Upper lobe of left lung (tissue), 6 donors: Measurements from ENCODE around the gene LNPK. TPM values are rescaled to one million over a fixed set of nuclear protein-coding genes. Genes with fewer than 3 reads are reported as not detected.

Source experiments
- ATAC-seq, 2 donors: fragments of 200-7000 bp; cut with Tn5 transposase; one replicate each; pipeline ENCODE4 v1.9.1; 2022; ENCODE audit warnings: mild to moderate bottlenecking in 2 of 2, moderate library complexity in 2 of 2; ENCODE audit not compliant: low FRiP score in 2 of 2
- DNase-seq, 2 donors: peaks; one replicate each; pipeline ENCODE4 v3.0.0-alpha.2; 2019 to 2020
- H3K27ac ChIP-seq, 4 donors: fragments of 200-600 bp; sonication (generic); one replicate each; pipeline ENCODE4 v1.5.1; 2016 to 2019
- H3K27me3 ChIP-seq, 4 donors: fragments of 200-600 bp; sonication (generic); one replicate each; pipeline ENCODE4 v1.5.1; 2017 to 2019
- H3K36me3 ChIP-seq, 4 donors: fragments of 200-600 bp; sonication (generic); one replicate each; pipeline ENCODE4 v1.5.1; 2016 to 2019
- H3K4me1 ChIP-seq, 4 donors: fragments of 200-600 bp; sonication (generic); one replicate each; pipeline ENCODE4 v1.5.1; 2018 to 2019
- H3K4me3 ChIP-seq, 4 donors: fragments of 200-600 bp; sonication (generic); one replicate each; pipeline ENCODE4 v1.5.1; 2017 to 2019; ENCODE audit warnings: mild to moderate bottlenecking in 2 of 4, moderate library complexity in 1 of 4
- H3K9me3 ChIP-seq, 4 donors: fragments of 200-600 bp; sonication (generic); one replicate each; pipeline ENCODE4 v1.5.1; 2018 to 2019
- EP300 ChIP-seq, 4 donors: sonication (generic); formaldehyde crosslinking; IDR thresholded peaks; one replicate each; pipeline ENCODE4 v1.5.1; 2017; ENCODE audit warnings: antibody characterized with exemption in 4 of 4, control low read depth in 2 of 4
- POLR2A ChIP-seq, 4 donors: fragments of 450-650 bp; IDR thresholded peaks; one replicate each; pipeline ENCODE4 v1.5.1; 2016 to 2017; ENCODE audit warnings: antibody characterized with exemption in 4 of 4, mild to moderate bottlenecking in 2 of 4
- POLR2AphosphoS5 ChIP-seq, 2 donors: sonication (generic); formaldehyde crosslinking; IDR thresholded peaks; one replicate each; pipeline ENCODE4 v1.5.1; 2017; ENCODE audit warnings: antibody characterized with exemption in 2 of 2
- WGBS, 2 donors: methylation state at CpG; one replicate each; pipeline ENCODE4 v1.1.5; 2017 to 2018; 5-methylcytosine and 5-hydroxymethylcytosine counted together
- total RNA-seq, 6 donors: library from RNA; depleted of rRNA in 4 of 6; stranded (reverse); fragments of >200 nt in 4 of 6; gene quantifications; one replicate each; pipeline versions ENCODE4 v1.1.0 to v1.2.1, GENCODE V29; 2016 to 2021
- TF ChIP-seq, protein P1 (sequence below), 6 experiments: fragments of 450-650 bp in 4 of 6; fragments of 200-600 bp in 2 of 6; sonication (generic) in 2 of 6; IDR thresholded peaks; one replicate each; pipeline ENCODE4 v1.5.1; 2016 to 2019; ENCODE audit warnings: antibody characterized with exemption in 6 of 6
- donor health status: DM: no; HTN: no; CAD: no; lungs with moderate emphysema.
- donor health status: DM: no; HTN: yes; CAD: no; lungs with severe emphysema.

Gene LNPK
- total RNA-seq, 6 donors from 2014 or later, result 8.4 to 28.0 (median 18.3) TPM

DNA sequence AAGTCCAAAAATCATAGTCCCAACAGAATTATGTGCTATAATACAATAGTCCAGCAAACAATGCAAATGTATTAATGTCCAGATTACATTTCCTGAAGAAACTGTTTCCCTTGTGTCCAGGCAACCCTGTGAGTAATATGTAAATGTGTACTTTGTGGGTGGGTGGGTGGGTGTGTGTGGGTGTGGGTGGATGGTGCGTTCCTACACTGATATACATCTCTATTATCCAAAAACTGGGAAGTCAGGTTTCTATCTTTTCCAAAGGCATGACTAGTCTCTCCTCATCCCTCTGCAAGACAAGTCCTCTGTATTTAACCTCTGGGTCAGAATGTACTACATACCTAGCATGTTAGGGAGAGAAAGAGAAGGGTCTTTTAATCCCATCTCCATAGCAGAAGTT is 71.6 kb downstream of the LNPK start:
- 63 to 73% methylated on average over 1 of the region's 1 CpG for WGBS, 2 donors
- Histone ChIP-seq H3K9me3 (no peaks in the 10 kb centered on the region), H3K4me3 (no peak overlapping the region), H3K27ac (no peak overlapping the region), H3K4me1 (no peaks in the 10 kb centered on the region), H3K36me3 (peaks cover 0 to 23% (median under 1%) of the 10 kb centered on the region in 4 donors), H3K27me3 (no peaks in the 10 kb centered on the region)
- ATAC-seq, result no peak
- no peak for DNase-seq
- TF ChIP-seq POLR2AphosphoS5 (IDR thresholded peaks at IDR 0.05), result no peak
- no peak for TF ChIP-seq EP300 (IDR thresholded peaks at IDR 0.05)
- TF ChIP-seq, protein P1, sequence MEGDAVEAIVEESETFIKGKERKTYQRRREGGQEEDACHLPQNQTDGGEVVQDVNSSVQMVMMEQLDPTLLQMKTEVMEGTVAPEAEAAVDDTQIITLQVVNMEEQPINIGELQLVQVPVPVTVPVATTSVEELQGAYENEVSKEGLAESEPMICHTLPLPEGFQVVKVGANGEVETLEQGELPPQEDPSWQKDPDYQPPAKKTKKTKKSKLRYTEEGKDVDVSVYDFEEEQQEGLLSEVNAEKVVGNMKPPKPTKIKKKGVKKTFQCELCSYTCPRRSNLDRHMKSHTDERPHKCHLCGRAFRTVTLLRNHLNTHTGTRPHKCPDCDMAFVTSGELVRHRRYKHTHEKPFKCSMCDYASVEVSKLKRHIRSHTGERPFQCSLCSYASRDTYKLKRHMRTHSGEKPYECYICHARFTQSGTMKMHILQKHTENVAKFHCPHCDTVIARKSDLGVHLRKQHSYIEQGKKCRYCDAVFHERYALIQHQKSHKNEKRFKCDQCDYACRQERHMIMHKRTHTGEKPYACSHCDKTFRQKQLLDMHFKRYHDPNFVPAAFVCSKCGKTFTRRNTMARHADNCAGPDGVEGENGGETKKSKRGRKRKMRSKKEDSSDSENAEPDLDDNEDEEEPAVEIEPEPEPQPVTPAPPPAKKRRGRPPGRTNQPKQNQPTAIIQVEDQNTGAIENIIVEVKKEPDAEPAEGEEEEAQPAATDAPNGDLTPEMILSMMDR (IDR thresholded peaks at IDR 0.05), result no peak
- no peak for TF ChIP-seq POLR2A (IDR thresholded peaks at IDR 0.05)

DNA sequence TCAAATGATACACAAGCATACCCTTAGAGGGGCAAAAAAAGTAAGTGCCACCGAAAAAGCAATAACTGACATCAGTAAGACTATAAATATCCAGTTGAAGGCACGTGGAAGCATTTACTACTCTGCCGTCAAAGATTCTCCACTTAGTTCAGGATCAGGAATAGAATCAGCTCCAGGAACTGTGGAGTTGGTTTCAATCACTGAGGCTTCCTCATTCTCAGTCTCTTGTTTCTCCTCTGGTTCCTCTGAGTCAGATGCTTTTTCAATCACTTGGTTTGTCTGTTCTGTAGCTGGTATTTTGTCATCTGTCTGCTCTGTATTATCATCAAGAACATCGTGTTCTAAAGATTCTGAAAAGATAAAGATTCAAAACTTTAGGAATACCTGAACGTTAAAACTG is 72.2 kb downstream of the LNPK start:
- ATAC-seq (no peak), DNase-seq (no peak)
- TF ChIP-seq, protein P1 (IDR thresholded peaks at IDR 0.05), result no peak
- TF ChIP-seq POLR2A (IDR thresholded peaks at IDR 0.05) (no peak), POLR2AphosphoS5 (IDR thresholded peaks at IDR 0.05) (no peak), EP300 (IDR thresholded peaks at IDR 0.05) (no peak)
- no peak overlapping the region for H3K4me3 ChIP-seq
- no peaks in the 10 kb centered on the region for H3K9me3 ChIP-seq
- H3K27me3 ChIP-seq, result no peaks in the 10 kb centered on the region
- H3K36me3 ChIP-seq, result peaks cover 0 to 18% (median 0%) of the 10 kb centered on the region in 4 donors
- no peaks in the 10 kb centered on the region for H3K4me1 ChIP-seq
- WGBS, 2 donors, result 88 to 89% methylated on average over 5 of the region's 5 CpGs
- H3K27ac ChIP-seq, result no peak overlapping the region

DNA sequence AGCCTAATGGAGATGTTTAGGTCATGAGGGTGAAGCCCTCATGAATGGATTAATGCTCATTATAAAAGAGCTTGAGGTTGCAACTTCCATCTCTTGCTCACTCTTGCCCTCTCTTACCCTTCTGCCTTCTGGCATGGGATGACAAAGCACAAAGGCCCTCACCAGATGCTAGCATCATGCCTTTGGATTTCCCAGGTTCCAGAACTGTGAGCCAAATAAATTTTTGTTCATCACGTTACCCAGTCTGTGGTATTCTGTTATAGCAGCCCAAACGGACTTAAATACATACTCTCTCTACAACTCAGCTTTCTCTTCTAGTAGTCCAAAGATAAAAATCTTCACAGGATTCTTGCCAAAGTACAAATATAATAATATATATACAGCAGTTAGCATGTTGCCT is 75.8 kb downstream of the LNPK start:
- Histone ChIP-seq H3K27me3 (no peaks in the 10 kb centered on the region), H3K9me3 (no peaks in the 10 kb centered on the region), H3K4me1 (no peaks in the 10 kb centered on the region), H3K27ac (no peak overlapping the region), H3K4me3 (no peak overlapping the region), H3K36me3 (peaks cover 0 to 5% (median 0%) of the 10 kb centered on the region in 4 donors)
- DNase-seq (no peak), ATAC-seq (no peak)
- 92 to 95% methylated on average over 2 of the region's 2 CpGs for WGBS, 2 donors
- TF ChIP-seq, protein P1 (IDR thresholded peaks at IDR 0.05), result no peak
- TF ChIP-seq POLR2A (IDR thresholded peaks at IDR 0.05), result no peak
- no peak for TF ChIP-seq POLR2AphosphoS5 (IDR thresholded peaks at IDR 0.05)
- no peak for TF ChIP-seq EP300 (IDR thresholded peaks at IDR 0.05)

DNA sequence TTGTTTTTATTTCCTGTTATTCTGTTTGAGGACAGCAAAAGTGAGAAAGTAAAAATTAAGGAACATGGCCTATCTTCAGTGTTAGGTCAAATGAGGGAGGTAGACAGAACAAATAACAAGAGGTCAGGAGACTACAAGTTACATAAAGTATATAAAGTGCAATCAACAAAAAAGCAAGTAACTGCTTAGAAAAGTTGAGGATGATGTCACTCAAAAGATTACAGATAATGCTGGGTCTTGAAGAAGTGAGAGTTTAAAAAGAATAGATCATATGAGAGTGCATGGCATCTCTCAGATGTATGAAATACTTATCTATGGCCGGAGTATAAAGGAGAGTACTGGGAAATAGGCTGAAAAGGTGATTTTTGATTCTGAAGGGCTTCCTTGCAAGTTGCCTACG is 79.9 kb downstream of the LNPK start:
- TF ChIP-seq POLR2AphosphoS5 (IDR thresholded peaks at IDR 0.05), result no peak
- no peak for TF ChIP-seq EP300 (IDR thresholded peaks at IDR 0.05)
- TF ChIP-seq POLR2A (IDR thresholded peaks at IDR 0.05), result no peak
- TF ChIP-seq, protein P1 (IDR thresholded peaks at IDR 0.05), result no peak
- Histone ChIP-seq H3K27ac (no peak overlapping the region), H3K36me3 (no peaks in the 10 kb centered on the region), H3K9me3 (no peaks in the 10 kb centered on the region), H3K4me3 (no peak overlapping the region), H3K27me3 (no peaks in the 10 kb centered on the region), H3K4me1 (no peaks in the 10 kb centered on the region)
- no peak for ATAC-seq
- DNase-seq, result no peak
- WGBS, 2 donors, result 94 to 96% methylated on average over 2 of the region's 2 CpGs

DNA sequence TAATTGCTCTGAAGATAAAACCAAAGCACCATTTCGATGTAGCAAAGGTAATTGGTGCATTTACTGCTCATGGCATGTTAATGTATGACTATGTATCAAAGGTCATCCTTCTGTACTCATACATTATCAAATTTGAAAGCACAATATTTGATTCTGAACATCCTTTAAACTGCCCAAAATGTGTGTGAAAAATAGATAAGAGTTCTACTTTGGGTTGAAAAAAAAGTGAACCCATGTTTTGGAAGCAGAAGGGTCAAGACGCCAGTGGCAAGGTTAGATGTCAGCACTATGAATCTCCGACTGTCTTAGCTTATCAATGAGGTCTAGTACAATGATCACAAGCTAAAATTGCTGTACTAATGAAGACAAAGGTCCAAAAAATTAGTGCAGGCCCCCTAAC is 83.1 kb downstream of the LNPK start:
- no peak for ATAC-seq
- Histone ChIP-seq H3K27ac (no peak overlapping the region), H3K4me1 (no peaks in the 10 kb centered on the region), H3K9me3 (no peaks in the 10 kb centered on the region), H3K27me3 (no peaks in the 10 kb centered on the region), H3K36me3 (no peaks in the 10 kb centered on the region), H3K4me3 (no peak overlapping the region)
- 92 to 95% methylated on average over 3 of the region's 3 CpGs for WGBS, 2 donors
- DNase-seq, result no peak
- TF ChIP-seq POLR2AphosphoS5 (IDR thresholded peaks at IDR 0.05) (no peak), EP300 (IDR thresholded peaks at IDR 0.05) (no peak), POLR2A (IDR thresholded peaks at IDR 0.05) (no peak)
- TF ChIP-seq, protein P1 (IDR thresholded peaks at IDR 0.05), result no peak
